HepG2 (cell line): ENCODE data around the gene TNPO3. TPM values are rescaled to one million over a fixed set of nuclear protein-coding genes. Genes with fewer than 3 reads are reported as not detected.

Source experiments
- ATAC-seq: fragments of 200-7000 bp; cut with Tn5 transposase; 3 replicates; pipeline ENCODE4 v1.9.1; 2020; ENCODE audit warnings: mild to moderate bottlenecking, moderate library complexity
- BruUV-seq: library from RNA; stranded (reverse); fragments of 400-500 nt; replicated peaks from 2 replicates; lab custom pipeline; 2021; lab: Mats Ljungman, UMichigan
- CTCF ChIA-PET: fragments of 300-600 bp; formaldehyde crosslinking; extraction: SDS; loops from one replicate; lab custom pipeline; 2021; ENCODE audit warnings: low total read pairs, inconsistent platforms, low intra/inter-chr PET ratio; lab: Yijun Ruan, JAX
- POLR2A ChIA-PET: fragments of 350-600 bp; sonication (Branson Sonifier 250); formaldehyde crosslinking; loops from one replicate; lab custom pipeline; 2020; ENCODE audit warnings: antibody characterized with exemption, inconsistent platforms; lab: Yijun Ruan, JAX
- DNase-seq: peaks from one replicate; pipeline ENCODE4 v3.0.0-alpha.2; 2015; ENCODE audit warnings: low spot score
- FAIRE-seq: peaks from 3 replicates; lab custom pipeline; 2011; peaks lifted over from hg19 to GRCh38; lab: Jason Lieb, UNC
- H2AFZ ChIP-seq: one replicate; pipeline ENCODE4 v1.6.1; 2011; ENCODE audit warnings: low read length, inconsistent platforms
- H3K27ac ChIP-seq: fragments of 300-600 bp; 3 replicates; pipeline ENCODE4 v1.8.0; 2011; ENCODE audit warnings: mixed run types, mild to moderate bottlenecking, mixed read lengths, low read length, inconsistent platforms; ENCODE audit not compliant: insufficient read depth; ENCODE audit errors: extremely low read length
- H3K27me3 ChIP-seq, 2 experiments: fragments of 200-600 bp in 1 of 2; 2 replicates in 1 of 2; 3 replicates in 1 of 2; pipeline versions ENCODE4 v1.6.0 to v1.8.0; 2011; ENCODE audit warnings: low read length in 2 of 2, mild to moderate bottlenecking in 2 of 2, moderate library complexity in 2 of 2, inconsistent platforms in 1 of 2; ENCODE audit not compliant: insufficient read depth in 2 of 2, control insufficient read depth in 1 of 2
- H3K36me3 ChIP-seq, 2 experiments: fragments of 200-600 bp in 1 of 2; replicated peaks in 1 of 2; 2 replicates in 1 of 2; 3 replicates in 1 of 2; pipeline versions ENCODE4 v1.5.1 to v1.8.0; 2011; ENCODE audit warnings: low read length in 2 of 2, inconsistent platforms in 1 of 2; ENCODE audit not compliant: insufficient read depth in 2 of 2, control insufficient read depth in 1 of 2
- H3K4me1 ChIP-seq: 2 replicates; pipeline ENCODE4 v1.5.1; 2012; ENCODE audit warnings: low read length, inconsistent platforms; ENCODE audit not compliant: insufficient read depth
- H3K4me2 ChIP-seq: 2 replicates; pipeline ENCODE4 v1.6.0; 2011; ENCODE audit warnings: low read depth, low read length, inconsistent platforms
- H3K4me3 ChIP-seq, 3 experiments: fragments of 200-600 bp in 1 of 3; sonication (generic), shearing (Covaris generic) in 1 of 3; replicated peaks in 1 of 3; 2 replicates each; pipeline ENCODE4 v1.5.1; 2011 to 2016; ENCODE audit warnings: low read length in 3 of 3, inconsistent platforms in 2 of 3, low read depth in 2 of 3, mild to moderate bottlenecking in 2 of 3, control low read depth in 1 of 3, mixed read lengths in 1 of 3; ENCODE audit not compliant: insufficient read depth in 1 of 3
- H3K79me2 ChIP-seq: one replicate; pipeline ENCODE4 v1.6.1; 2011; ENCODE audit warnings: low read length, inconsistent platforms; ENCODE audit not compliant: insufficient read depth
- H3K9ac ChIP-seq: 2 replicates; pipeline ENCODE4 v1.6.0; 2011; ENCODE audit warnings: mild to moderate bottlenecking, low read depth, low read length, inconsistent platforms; ENCODE audit not compliant: insufficient read depth
- H3K9me3 ChIP-seq: 2 replicates; pipeline ENCODE4 v1.5.1; 2012; ENCODE audit warnings: mild to moderate bottlenecking, low read length
- H4K20me1 ChIP-seq: 2 replicates; pipeline ENCODE4 v1.6.0; 2011; ENCODE audit warnings: inconsistent platforms, mild to moderate bottlenecking, low read length, moderate library complexity; ENCODE audit not compliant: insufficient read depth
- CREM ChIP-seq, 2 experiments: sonication (generic) in 1 of 2; formaldehyde crosslinking in 1 of 2; IDR thresholded peaks; 2 replicates each; pipeline versions ENCODE4 v1.4.0 to v1.6.1; 2016 to 2020; ENCODE audit warnings: antibody characterized with exemption in 1 of 2, mild to moderate bottlenecking in 1 of 2, missing genetic modification reagents in 1 of 2
- CTCF ChIP-seq: sonication (generic); formaldehyde crosslinking; IDR thresholded peaks from 2 replicates; pipeline ENCODE4 v1.5.0; 2020; ENCODE audit warnings: mild to moderate bottlenecking, missing genetic modification reagents, moderate library complexity
- ESRRA ChIP-seq: sonication (generic); formaldehyde crosslinking; IDR thresholded peaks from 2 replicates; pipeline ENCODE4 v1.5.1; 2020; ENCODE audit warnings: mild to moderate bottlenecking, low read depth, missing genetic modification reagents
- FOSL2 ChIP-seq: sonication (generic); formaldehyde crosslinking; IDR thresholded peaks from 2 replicates; pipeline ENCODE4 v1.4.0; 2020; ENCODE audit warnings: missing genetic modification reagents
- FOXC1 ChIP-seq: sonication (generic); formaldehyde crosslinking; IDR thresholded peaks from 2 replicates; pipeline ENCODE4 v1.8.0; 2022; ENCODE audit warnings: mild to moderate bottlenecking, missing genetic modification reagents, borderline replicate concordance
- GATA4 ChIP-seq: sonication (generic); IDR thresholded peaks from 2 replicates; pipeline ENCODE4 v1.6.1; 2016; ENCODE audit warnings: antibody characterized with exemption, low read depth, borderline replicate concordance
- HIC2 ChIP-seq: sonication (generic); formaldehyde crosslinking; IDR thresholded peaks from 2 replicates; pipeline ENCODE4 v1.9.0; 2022; ENCODE audit warnings: low read depth, missing genetic modification reagents
- MAFK ChIP-seq, 2 experiments: IDR thresholded peaks in 1 of 2; conservative IDR thresholded peaks in 1 of 2; 2 replicates each; pipeline ENCODE4 v1.6.1; 2011; ENCODE audit warnings: improper control_type of control experiment in 2 of 2, low read length in 2 of 2
- NFE2L2 ChIP-seq: fragments of 150-350 bp; IDR thresholded peaks from 2 replicates; pipeline ENCODE4 v1.6.1; 2014; ENCODE audit warnings: low read length
- PAXIP1 ChIP-seq: sonication (generic); formaldehyde crosslinking; conservative IDR thresholded peaks from 2 replicates; pipeline ENCODE4 v1.4.0; 2020; ENCODE audit warnings: mild to moderate bottlenecking, missing genetic modification reagents, moderate library complexity
- RBM22 ChIP-seq: fragments of 200-400 bp; formaldehyde crosslinking; optimal IDR thresholded peaks from 2 replicates; pipeline ENCODE3; 2017; ENCODE audit warnings: mild to moderate bottlenecking, low read length, moderate library complexity
- SRSF4 ChIP-seq: fragments of 200-400 bp; formaldehyde crosslinking; IDR thresholded peaks from one replicate; pipeline ENCODE4 v1.6.1; 2018; ENCODE audit warnings: mild to moderate bottlenecking, low read depth, low read length, moderate library complexity; ENCODE audit not compliant: poor library complexity, severe bottlenecking
- TCF12 ChIP-seq, 2 experiments: fragments of 450-650 bp in 1 of 2; sonication (generic) in 1 of 2; formaldehyde crosslinking in 1 of 2; IDR thresholded peaks; 2 replicates each; pipeline versions ENCODE4 v1.6.1 to v1.8.0; 2017 to 2022; ENCODE audit warnings: antibody characterized with exemption in 1 of 2, mild to moderate bottlenecking in 1 of 2, missing genetic modification reagents in 1 of 2, moderate library complexity in 1 of 2
- ZNF883 ChIP-seq: sonication (generic); formaldehyde crosslinking; IDR thresholded peaks from 2 replicates; pipeline ENCODE4 v1.5.1; 2020; ENCODE audit warnings: mild to moderate bottlenecking, missing genetic modification reagents; ENCODE audit errors: not compliant biosample characterization
- WGBS: methylation state at CpG from one replicate; pipeline ENCODE4 v1.1.6; 2017; ENCODE audit warnings: low lambda C conversion rate; 5-methylcytosine and 5-hydroxymethylcytosine counted together
- in situ Hi-C: cut with HindIII; loops from 2 replicates; pipeline ENCODE4 v1.10.0; 2017; ENCODE audit warnings: low pct_unique_long_range_greater_than_20kb; ENCODE audit not compliant: extremely low pct_ligation_motif_present
- intact Hi-C: fragments of 100-400 bp; cut with micrococcal nuclease; formaldehyde crosslinking; loops from one replicate; pipeline ENCODE4 v1.10.0; 2022; ENCODE audit not compliant: unreplicated experiment
- polyA plus RNA-seq, 8 experiments: library from polyadenylated mRNA; depleted of rRNA in 3 of 8; stranded (reverse) in 7 of 8; unstranded in 1 of 8; fragments of >200 nt; fragmentation: Illumina TruSeq in 4 of 8; extraction: Trizol in 4 of 8; gene quantifications; 2 replicates each; pipeline versions ENCODE4 v1.2.1 to v1.2.3, GENCODE V29; 2011 to 2016; ENCODE audit warnings: low read depth in 4 of 8, missing spikeins in 1 of 8, mixed read lengths in 1 of 8; ENCODE audit not compliant: insufficient read depth in 1 of 8
- total RNA-seq, 5 experiments: library from RNA; depleted of rRNA; stranded (reverse); fragments of >200 nt; fragmentation: Illumina TruSeq; extraction: Trizol; gene quantifications; 2 replicates each; pipeline ENCODE4 v1.2.3, GENCODE V29; 2016; ENCODE audit warnings: low read depth in 1 of 5

Gene TNPO3
- total and polyA plus RNA-seq, 2 of the 13 experiments (the other 11 are each of a cell fraction or from before 2014, with no cell fraction given), result 23.8 to 44.6 TPM

DNA sequence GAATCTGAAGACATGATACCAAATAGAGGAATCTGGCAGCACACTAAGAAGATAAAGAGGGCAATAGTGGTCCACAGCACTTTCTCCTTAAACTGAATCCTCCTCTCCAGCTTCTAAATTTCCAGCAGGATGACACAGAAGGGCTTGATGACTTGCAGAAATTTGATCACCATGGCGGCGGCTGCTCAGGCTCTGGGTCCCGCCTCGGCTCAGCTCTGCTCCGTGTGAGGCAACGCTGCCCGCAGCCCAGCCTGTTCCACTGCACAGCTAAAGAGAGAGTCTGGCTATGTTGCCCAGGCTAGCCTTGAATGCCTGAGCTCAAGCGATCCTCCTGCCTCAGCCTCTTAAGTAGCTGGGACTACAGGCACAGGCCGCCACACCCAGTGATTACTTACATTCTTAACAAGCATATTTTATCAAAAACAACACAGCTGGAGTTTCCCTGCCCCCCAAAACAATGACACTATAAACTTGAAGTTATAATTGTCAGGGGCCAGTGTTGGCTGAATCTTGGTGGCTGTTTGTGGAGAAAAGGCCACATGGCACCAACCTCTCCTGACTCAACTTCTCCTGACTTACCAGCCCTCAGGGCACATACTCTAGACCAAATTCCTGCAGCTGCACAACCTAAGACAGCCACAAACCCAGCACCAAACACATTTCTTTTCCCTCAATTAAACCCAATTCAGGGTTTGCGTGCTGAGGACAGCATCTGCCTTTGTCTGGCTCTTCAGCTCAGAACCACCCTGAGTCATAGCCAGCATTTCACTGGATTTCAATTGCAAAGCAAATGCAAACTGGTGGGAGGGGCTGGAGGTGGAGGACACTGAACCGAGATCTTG, 11.6 kb upstream of the TNPO3 start:
- WGBS, result 50% methylated on average over 8 of the region's 11 CpGs
- CTCF ChIA-PET, result no interaction called here

More for the DNA sequence above, 11.6 kb upstream of the TNPO3 start:
- peaks cover 7% of the 10 kb centered on the region for H3K4me1 ChIP-seq
- TF ChIP-seq TCF12 (IDR thresholded peaks at IDR 0.05) (no peak), TCF12 (CRISPR knock-in tag; IDR thresholded peaks at IDR 0.05) (no peak), ZNF883 (no peak), PAXIP1 (CRISPR knock-in tag) (no peak), HIC2 (CRISPR knock-in tag) (no peak), GATA4 (no peak), CREM (IDR thresholded peaks at IDR 0.05) (no peak), CREM (CRISPR knock-in tag; IDR thresholded peaks at IDR 0.05) (no peak), RBM22 (no peak), ESRRA (no peak), NFE2L2 (peak; percentile 58; the same call in 1 of the 2 replicates), SRSF4 (no peak), FOSL2 (0 out of 2 replicates have a peak, but pooled peaks have one; percentile 10), CTCF (CRISPR knock-in tag) (no peak), FOXC1 (no peak), MAFK (conservative IDR thresholded peaks at IDR 0.05 in 1 of 2, IDR thresholded peaks at IDR 0.05 in 1 of 2; ENCODE audit: low read length in 2 of 2) (no peak)
- H3K9ac ChIP-seq, result no peak overlapping the region
- intact Hi-C loops (no loop called here), in situ Hi-C loops (no loop called here)
- H3K4me2 ChIP-seq, result no peak overlapping the region
- no peaks in the 10 kb centered on the region for H3K79me2 ChIP-seq
- H3K36me3 ChIP-seq, result no peaks in the 10 kb centered on the region
- POLR2A ChIA-PET, result interaction anchor here (2.7 kb wide), 1 partner anchor 11 kb away, joined by 13 read pairs; the partner anchor contains the start of gene TNPO3
- BruUV-seq, result no TSS peak
- no peak overlapping the region for H3K4me3 ChIP-seq
- FAIRE-seq, result no peak
- no peaks in the 10 kb centered on the region for H3K9me3 ChIP-seq
- no peak overlapping the region for H2AFZ ChIP-seq
- no peaks in the 10 kb centered on the region for H4K20me1 ChIP-seq
- no peak overlapping the region for H3K27ac ChIP-seq
- ATAC-seq, result peak; percentile 75
- no peak for DNase-seq
- peaks cover 0 to 5% of the 10 kb centered on the region in 2 experiments; a peak in 1 of 5 replicates for H3K27me3 ChIP-seq
